ENCODE data around the gene CENPC. TPM values are rescaled to one million over a fixed set of nuclear protein-coding genes. Genes with fewer than 3 reads are reported as not detected.
"Not testable (repeated sequence)": the region's sequence is repeated elsewhere in the genome, so short reads cannot be mapped to it uniquely, and the experiment has no call there.

The CENPC gene
- total RNA-seq, 1 donor from 2014 or later: 49.1 TPM

DNA sequence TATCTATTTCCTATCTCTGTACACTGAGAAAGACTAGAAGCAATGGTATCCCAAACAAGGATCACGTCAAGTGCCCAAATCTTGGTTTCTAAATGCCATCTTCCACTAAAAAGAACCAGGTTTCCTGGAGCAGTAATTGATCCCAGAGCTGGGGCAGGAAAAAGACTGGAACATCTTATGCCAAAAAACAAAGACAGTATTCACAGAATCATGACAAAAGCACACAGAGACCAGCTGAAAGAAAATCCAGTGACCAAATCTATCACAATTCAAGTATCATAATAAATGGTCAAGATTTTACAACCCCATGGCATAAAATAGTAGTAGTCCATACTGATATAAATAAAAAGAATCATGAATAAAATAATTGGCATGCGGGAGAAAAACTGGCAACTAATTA, 44.9 kb downstream of the CENPC start:
- intact Hi-C loops (cut with DNase I): no loop called here
- ATAC-seq (no peak), DNase-seq (ENCODE audit: low spot score) (no peak)

DNA sequence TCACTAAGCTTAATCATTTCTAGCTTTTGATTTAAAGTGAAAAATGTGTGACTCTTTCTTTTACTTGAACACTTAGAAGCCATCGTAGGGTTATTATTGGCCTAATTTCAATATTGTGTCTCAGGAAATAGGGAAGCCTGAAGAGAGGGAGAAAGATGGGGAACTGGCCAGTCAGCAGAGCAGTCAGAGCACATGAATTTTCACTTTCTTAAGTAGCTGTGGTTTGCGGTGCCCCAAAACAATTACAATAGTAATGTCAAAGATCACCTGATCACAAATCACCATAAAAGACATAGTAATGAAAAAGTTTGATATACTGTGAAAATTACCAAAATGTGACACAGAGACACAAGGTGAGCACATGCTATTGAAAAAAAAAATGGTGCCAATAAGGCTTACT, 45.5 kb downstream of the CENPC start:
- no peak for DNase-seq (ENCODE audit: low spot score)
- intact Hi-C loops (cut with DNase I): no loop called here
- no peak for ATAC-seq

DNA sequence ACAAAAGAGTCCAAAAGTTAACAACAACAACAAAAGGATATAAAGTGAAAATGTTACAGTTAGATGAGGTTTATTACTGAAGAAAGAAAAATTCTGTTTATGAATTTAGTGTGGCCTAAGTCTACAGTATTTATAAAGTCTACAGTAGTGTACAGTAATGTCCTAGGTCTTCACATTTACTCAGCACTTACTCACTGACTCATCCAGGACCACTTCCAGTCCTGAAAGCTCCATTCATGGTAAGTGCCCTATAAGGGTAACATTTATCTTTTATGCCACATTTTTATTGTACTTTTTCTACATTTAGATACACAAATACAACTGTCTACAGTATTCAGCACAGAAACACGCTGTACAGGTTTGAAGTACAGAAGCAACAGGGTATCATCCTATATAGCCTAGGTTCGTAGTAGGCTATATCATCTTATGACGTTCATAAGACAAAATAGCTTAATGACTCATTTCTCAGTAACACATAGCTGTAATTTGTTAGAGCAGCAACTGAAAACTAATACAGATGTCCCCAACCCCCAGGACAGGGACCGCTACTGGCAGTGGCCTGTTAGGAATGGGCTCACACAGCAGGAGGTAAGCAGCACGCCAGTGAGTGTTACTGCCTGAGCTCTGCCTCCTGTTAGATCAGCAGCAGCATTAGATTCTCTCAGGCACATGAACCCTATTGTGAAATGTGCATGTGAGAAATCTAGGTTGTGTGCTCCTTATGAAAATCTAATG, 61.3 kb downstream of the CENPC start:
- no peak for DNase-seq (ENCODE audit: low spot score)
- intact Hi-C loops (cut with DNase I): no loop called here
- ATAC-seq: no peak

DNA sequence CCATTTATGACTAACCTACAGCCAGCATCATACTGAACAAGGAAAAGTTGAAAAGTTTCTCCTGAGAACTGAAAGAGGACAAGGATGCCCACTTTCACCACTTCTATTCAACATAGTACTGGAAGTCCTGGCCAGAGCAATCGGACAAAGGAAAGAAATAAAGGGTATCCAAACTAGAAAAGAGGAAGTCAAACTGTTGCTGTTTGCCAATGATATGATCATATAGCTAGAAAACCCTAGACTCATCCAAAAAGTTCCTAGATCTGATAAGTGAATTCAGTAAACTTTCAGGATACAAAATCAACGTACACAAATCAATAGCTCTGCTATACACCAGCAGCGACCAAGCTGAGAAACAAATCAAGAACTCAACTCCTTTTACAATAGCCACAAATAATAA, 64.5 kb downstream of the CENPC start:
- no peak for DNase-seq (ENCODE audit: low spot score)
- intact Hi-C loops (cut with DNase I): no loop called here
- ATAC-seq: no peak

DNA sequence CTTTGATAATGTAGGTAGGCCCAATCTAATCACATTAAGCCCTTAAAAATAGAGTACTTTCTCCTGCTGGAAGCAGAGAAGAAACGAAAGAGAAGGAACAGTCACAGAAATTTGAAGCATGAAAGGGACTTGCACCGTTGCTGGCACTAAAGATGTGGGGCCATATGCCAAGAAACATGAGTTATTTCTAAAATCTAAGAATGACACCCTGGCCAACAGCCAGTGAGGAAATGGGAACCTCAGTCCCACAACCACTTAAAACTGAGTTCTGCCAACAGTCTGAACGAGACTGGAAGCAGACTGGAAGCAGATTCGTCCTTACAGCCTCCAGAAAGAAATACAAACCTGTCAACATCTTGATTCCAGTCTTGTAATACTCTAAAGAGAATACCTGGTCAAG, 70.1 kb downstream of the CENPC start:
- intact Hi-C loops (cut with DNase I): no loop called here
- ATAC-seq (no peak), DNase-seq (ENCODE audit: low spot score) (no peak)

DNA sequence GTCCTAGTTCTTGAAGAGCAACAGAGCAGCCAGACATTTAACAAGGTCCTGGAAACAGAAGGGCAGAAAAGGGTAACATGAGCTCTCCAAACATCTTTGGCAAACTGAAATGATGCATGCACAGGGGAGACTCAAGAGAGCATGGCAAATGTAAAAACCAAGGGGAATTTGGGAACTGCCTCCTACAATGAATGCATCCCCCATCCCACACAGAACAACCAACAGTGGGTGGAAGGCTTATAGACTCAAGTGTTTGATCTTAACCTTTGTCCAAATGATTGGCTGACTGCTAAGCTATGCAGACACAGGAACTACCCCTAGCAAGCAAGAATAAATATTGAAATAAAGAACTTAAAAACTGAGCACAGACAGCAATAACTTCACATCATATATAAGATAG, 74.4 kb downstream of the CENPC start:
- DNase-seq (ENCODE audit: low spot score) (no peak), ATAC-seq (no peak)
- intact Hi-C loops (cut with DNase I): no loop called here

DNA sequence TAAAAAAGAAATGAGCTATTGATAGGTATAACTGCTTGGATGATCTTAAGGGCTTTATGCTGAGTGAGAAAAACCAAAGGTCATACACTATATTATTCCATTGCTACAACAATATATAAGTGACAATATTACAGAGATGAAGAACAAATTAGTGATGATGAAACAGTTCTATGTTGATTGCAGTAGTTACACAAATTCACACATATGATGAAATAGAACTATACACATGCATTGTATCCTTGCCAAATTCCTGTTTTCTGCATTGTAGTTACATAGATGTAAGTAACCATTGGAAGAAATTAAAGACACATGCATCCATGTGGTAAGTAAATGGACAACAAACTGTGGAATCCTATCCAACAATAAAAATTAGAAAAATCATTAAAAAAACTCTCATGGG, 76.5 kb downstream of the CENPC start:
- no peak for DNase-seq (ENCODE audit: low spot score)
- no peak for ATAC-seq
- intact Hi-C loops (cut with DNase I): no loop called here

DNA sequence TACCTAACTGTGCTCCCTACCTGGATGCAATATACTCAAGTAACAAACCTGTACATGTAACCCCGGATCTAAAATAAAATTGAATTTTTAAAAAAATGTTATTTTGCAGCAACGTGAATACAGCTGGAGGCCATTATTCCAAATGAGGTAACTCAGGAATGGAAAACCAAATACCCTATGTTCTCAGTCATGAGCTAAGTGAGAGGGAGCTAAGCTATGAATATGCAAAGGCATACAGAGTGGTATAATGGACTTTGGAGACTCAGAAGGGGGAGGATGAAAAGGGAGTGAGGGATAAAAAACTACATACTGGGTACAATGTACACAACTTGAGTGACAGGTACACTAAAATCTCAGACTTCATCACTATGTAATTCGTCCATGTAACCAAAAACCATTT, 78.6 kb downstream of the CENPC start:
- intact Hi-C loops (cut with DNase I): no loop called here
- DNase-seq (ENCODE audit: low spot score) (no peak), ATAC-seq (no peak)

DNA sequence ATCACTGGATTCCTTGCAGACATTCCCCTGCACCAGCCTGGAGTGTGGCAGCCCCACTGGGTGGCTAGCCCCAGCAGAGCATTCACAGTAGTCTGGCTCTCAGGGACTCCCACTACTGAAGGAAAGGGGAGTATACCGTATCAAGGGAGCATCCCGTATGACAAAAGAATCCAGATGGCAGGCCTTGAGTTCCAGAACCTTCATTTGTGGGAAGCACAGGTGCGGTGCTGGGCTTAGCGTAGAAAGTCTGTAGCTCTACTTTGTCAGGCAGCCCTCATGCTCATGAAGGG, 79.6 kb downstream of the CENPC start:
- ATAC-seq: no peak
- no peak for DNase-seq (ENCODE audit: low spot score)
- intact Hi-C loops (cut with DNase I): no loop called here

DNA sequence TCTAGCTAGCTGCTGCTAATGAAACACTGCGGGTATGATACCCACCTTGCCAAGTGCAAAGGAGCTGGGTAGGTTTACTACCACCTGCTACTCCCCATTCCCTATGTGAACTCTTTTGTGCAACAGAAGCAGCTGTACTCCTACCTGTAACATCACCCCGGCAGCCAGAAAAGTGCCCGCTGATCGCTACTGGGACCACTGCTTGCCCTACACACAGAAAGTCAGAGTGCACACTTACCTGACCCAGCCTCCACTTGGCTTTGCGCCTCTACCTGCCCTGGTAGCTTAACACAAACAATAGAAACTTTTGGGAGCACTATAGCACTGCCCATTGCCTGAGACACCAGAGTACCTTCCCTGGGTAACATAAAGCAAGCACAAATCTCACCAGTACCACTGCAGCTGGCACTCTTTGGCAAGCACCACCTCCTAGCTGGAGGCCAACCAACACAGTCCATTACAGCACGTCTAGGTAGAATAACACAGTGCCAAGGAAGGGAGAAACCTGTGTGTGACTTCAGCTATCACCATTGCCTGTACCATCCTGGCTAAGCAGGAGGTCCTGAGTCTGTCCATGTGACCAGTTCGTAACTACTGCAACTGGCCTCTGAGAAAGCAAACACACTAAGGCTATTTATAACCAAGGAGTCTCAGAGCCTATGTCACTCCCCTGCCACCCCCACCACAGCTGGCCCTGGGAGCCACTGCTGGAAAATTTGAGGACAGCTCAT, 80.1 kb downstream of the CENPC start:
- intact Hi-C loops (cut with DNase I): no loop called here
- ATAC-seq (peak; percentile 22), DNase-seq (ENCODE audit: low spot score) (no peak)

DNA sequence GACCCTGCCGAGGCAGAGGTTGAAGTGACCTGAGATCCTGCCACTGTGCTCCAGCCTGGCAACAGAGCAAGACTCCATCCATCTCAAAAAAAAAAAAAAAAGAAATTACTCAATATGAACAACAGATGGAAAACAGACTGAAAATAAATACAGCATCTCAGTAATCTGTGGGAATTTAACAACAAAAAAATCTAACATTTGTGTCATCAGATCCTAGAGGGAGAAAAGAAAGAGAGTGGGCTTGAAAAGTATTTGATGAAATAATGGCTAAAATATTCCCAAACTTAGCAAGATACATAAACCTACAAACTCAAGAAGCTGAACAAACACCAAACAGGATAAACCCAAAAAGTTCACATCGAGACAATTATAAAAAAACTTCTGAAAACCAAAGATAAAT, 84.7 kb downstream of the CENPC start:
- no peak for ATAC-seq
- DNase-seq (ENCODE audit: low spot score): no peak
- intact Hi-C loops (cut with DNase I): no loop called here

DNA sequence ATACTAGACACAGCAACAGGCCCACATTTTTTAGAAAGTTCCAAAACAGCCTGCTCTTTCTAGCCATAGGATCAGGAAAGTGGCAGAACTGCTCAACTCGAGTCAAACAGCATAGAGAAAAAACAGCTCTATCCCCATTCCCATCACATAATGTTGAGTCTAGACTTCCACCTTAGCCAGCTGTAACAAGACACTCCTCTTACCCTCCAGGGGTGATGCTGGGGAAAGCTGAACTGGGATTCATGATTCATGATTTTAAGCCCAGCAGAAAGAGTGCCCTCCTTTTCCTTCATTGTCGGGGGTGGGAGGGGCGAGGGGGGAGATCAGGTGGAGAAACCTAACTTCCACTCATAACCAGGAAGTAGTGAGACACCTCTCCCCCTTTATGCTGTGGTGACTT, 86.1 kb downstream of the CENPC start:
- no peak for DNase-seq (ENCODE audit: low spot score)
- no peak for ATAC-seq

DNA sequence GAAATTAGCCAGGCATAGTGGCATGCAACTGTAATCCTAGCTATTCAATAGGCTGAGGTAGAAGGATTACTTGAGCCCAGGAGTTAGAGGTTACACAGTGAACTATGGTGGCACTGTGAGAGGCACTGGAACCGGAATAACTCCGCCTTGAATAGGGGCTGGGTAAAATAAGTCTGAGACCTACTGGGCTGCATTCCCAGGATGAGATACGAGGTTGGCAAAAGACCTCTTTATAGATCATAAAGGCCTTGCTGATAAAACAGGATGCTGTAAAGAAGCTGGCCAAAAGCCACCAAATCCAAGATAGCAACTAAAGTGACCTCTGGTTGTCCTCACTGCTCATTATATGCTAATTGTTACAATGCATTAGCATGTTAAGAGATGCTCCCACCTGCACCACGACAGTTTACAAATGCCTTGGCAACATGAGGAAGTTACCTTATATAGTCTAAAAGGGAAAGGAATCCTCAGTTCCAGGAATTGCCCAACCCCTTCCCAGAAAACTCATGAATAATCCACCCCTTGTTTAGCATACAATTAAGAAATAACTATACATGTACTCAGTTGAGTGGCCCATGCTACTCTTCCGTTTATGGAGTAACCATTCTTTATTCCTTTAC, 88.6 kb downstream of the CENPC start:
- DNase-seq (ENCODE audit: low spot score) (no peak), ATAC-seq (no peak)
- intact Hi-C loops (cut with DNase I): no loop called here

More for the DNA sequence above, 86.1 kb downstream of the CENPC start:
- intact Hi-C loops (cut with DNase I): no loop called here

DNA sequence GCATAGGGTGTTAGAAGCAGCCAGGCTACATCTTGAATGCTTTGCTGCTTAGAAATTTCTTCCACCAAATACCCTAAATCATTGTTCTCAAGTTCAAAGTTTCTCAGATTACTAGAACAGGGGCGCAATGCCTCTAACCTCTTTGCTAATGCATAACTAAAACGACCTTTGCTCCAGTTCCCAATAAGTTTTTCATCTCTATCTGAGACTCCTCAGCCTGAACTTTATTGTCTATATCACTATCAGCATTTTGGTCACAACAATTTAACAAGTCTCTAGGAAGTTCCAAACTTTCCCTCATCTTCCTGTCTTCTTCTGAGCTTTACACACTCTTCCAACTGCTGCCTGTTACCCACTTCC, 92.5 kb downstream of the CENPC start:
- intact Hi-C loops (cut with DNase I); ATAC-seq; DNase-seq (ENCODE audit: low spot score): not testable (repeated sequence)

DNA sequence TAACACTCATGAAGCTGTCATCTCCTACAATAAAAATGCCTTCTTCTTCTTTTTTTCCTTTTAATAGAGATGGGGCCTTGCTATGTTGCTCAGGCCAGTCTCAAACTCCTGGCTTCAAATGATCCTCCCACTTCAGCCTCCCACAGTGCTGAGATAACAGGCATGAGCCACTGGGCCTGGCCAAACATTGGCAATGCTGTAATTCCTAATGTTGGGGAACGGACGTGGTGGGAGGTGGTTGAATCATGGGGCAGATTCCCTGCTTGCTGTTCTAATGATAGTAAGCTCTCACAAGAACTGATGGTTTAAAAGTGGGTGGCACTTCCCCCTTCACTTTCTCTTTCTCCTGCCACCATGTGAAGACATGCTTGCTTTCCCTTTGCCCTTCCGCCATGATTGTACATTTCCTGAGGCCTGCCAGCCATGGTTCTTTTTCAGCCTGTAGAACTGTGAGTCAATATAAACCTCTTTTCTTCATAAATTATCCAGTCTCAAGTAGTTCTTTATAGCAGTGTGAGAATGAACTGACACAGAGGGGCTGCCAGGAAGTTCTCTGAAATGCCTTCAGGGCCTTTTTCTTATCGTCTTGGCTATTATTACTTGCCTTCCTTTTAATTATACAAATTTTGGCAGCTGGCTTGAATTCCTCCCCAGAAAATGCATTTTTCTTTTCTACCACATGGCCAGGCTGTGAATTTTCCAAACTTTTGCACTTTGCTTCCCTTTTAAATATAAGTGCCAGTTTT, 93.0 kb downstream of the CENPC start:
- intact Hi-C loops (cut with DNase I): no loop called here
- ATAC-seq (no peak), DNase-seq (ENCODE audit: low spot score) (no peak)

DNA sequence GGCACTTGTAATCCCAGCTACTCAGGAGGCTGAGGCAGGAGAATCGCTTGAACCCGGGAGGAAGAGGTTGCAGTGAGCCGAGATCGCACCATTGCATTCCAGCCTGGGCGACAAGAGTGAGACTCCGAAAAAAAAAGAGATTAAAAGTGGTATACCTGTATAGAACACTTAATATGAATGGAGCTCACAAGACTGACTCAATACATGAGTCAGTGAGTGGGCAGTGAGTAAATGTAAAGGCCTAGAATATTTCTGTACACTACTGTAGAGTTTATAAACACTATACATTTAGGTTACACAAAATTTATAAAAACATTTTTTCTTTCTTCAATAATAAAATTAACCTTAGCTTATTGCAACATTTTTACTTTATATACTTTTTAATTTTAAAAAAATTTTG, 93.8 kb downstream of the CENPC start:
- DNase-seq (ENCODE audit: low spot score) (no peak), ATAC-seq (no peak)
- intact Hi-C loops (cut with DNase I): no loop called here

DNA sequence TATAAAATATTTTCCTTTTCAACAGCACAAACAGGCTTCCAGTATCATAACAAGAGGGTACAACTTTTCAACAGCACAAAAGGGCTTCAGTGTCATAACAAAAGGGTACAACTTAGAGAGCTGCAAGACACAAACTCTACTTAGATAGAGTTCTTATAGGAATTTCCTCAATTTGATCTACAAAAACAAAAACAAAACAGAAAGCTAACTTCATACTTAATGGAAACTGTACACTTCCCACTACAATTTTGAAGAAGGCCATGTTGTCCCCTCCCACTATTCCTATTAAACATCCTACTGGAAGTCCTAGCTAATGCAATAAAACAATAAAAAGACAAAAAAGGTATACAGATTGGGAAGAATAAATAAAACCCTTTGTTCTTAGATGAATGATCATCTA, 96.7 kb downstream of the CENPC start:
- no peak for DNase-seq (ENCODE audit: low spot score)
- intact Hi-C loops (cut with DNase I): no loop called here
- ATAC-seq: no peak

DNA sequence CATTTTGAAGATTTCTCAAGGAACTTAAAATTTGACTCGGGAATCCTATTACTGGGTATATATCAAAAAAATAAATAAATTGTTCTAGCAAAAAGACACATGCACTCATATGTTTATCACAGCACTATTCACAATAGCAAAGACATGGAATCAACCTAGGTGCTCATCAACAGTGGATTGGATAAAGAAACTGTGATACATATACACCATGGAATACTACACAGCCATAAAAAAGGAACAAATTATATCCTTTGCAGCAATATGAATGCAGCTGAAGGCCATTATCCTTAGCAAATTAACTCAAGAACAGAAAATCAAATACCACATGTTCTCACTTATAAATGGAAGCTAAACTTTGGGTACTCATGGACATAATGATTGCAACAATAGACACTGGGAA, 97.4 kb downstream of the CENPC start:
- intact Hi-C loops (cut with DNase I): no loop called here
- DNase-seq (ENCODE audit: low spot score): no peak
- ATAC-seq: no peak

DNA sequence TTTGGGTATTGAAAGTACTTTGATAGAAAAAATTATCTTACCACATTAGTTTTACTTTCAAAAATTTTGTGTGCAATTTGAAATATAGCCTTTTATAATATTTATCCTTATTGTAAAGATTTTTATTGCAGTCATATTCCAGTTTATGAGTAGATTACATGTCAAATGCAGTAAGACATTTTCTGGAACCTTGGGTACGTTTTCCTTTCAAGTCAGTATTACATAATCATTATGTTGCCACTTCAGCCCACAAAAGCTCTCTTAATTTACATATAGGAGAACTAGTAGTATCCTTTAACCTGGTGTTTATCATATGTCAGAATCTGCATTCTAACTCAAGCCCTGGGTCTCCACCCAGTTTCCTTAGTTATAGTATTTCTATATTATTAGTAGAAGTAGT, 98.5 kb downstream of the CENPC start:
- intact Hi-C loops (cut with DNase I): no loop called here
- DNase-seq (ENCODE audit: low spot score): no peak
- no peak for ATAC-seq

DNA sequence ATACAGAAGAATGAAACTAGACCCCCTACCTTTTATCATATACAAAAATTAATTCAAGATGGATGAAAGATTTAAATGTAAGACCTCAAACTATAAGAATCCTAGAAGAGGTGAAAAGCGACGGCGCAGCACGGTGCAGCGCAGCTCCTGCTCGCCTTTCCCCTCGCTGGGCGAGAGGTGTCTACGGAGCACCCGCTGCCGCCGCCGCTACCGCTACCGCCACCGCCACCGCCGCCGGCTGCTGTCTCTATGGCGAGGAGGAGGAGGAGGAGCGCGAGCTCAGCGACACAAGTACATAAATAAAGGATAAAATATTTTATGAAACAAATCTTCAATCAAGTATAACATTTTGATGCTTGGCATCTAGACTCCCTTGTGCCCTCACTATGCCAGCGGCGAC, 99.4 kb downstream of the CENPC start:
- intact Hi-C loops (cut with DNase I); ATAC-seq; DNase-seq (ENCODE audit: low spot score): not testable (repeated sequence)
